Stimulated activated CD8-positive, alpha-beta memory T cell treated with anti-CD3 and anti-CD28 coated beads, Interleukin-12 subunit alpha, Interleukin-12 subunit beta, amount 100 ng/mL, for 24 hours (primary cell): ENCODE data around the gene CLCN4.

Experiments
- DNase-seq: peaks from one replicate; pipeline ENCODE4 v3.0.0-alpha.2; 2020; ENCODE audit errors: extremely low read depth

The CLCN4 gene

GRCh38 chrX:10167573-10167972, 10.8 kb downstream of the CLCN4 start:
- no peak for DNase-seq

- DNase-seq, result no peak
Measured at GRCh38 chrX:10168226-10168625, 11.5 kb downstream of the CLCN4 start.

GRCh38 chrX:10169175-10169574, 12.4 kb downstream of the CLCN4 start:
- DNase-seq, result no peak

GRCh38 chrX:10171249-10171648, 14.5 kb downstream of the CLCN4 start:
- DNase-seq, result no peak

GRCh38 chrX:10172877-10173276, 16.1 kb downstream of the CLCN4 start:
- DNase-seq, result no peak

GRCh38 chrX:10173331-10173900, 16.6 kb downstream of the CLCN4 start:
- no peak for DNase-seq

GRCh38 chrX:10174051-10174450, 17.3 kb downstream of the CLCN4 start:
- no peak for DNase-seq

- no peak for DNase-seq
Measured at GRCh38 chrX:10174810-10175209, 18.0 kb downstream of the CLCN4 start.

- DNase-seq, result no peak
Measured at GRCh38 chrX:10175319-10175871, 18.6 kb downstream of the CLCN4 start.

- no peak for DNase-seq
Measured at GRCh38 chrX:10176121-10177003, 19.6 kb downstream of the CLCN4 start.

- no peak for DNase-seq
Measured at GRCh38 chrX:10177004-10177396, 20.2 kb downstream of the CLCN4 start.

GRCh38 chrX:10177601-10178000, 20.8 kb downstream of the CLCN4 start:
- no peak for DNase-seq

GRCh38 chrX:10178866-10179463, 22.2 kb downstream of the CLCN4 start:
- no peak for DNase-seq

GRCh38 chrX:10183760-10184159, 27.0 kb downstream of the CLCN4 start:
- no peak for DNase-seq

- DNase-seq, result no peak
Measured at GRCh38 chrX:10184411-10184810, 27.6 kb downstream of the CLCN4 start.

GRCh38 chrX:10186355-10186754, 29.6 kb downstream of the CLCN4 start:
- DNase-seq, result no peak

GRCh38 chrX:10187421-10187820, 30.6 kb downstream of the CLCN4 start:
- DNase-seq, result no peak

GRCh38 chrX:10189317-10190268, 32.8 kb downstream of the CLCN4 start:
- no peak for DNase-seq

GRCh38 chrX:10190367-10190766, 33.6 kb downstream of the CLCN4 start:
- no peak for DNase-seq

- DNase-seq, result no peak
Measured at GRCh38 chrX:10193587-10193986, 36.8 kb downstream of the CLCN4 start.

GRCh38 chrX:10195425-10195824, 38.6 kb downstream of the CLCN4 start:
- no peak for DNase-seq

- no peak for DNase-seq
Measured at GRCh38 chrX:10195947-10196346, 39.2 kb downstream of the CLCN4 start.
